HepG2 (cell line): ENCODE measurements around the gene C11orf65. TPM values are rescaled to one million over a fixed set of nuclear protein-coding genes. Genes with fewer than 3 reads are reported as not detected.

Source experiments
- ATAC-seq: fragments of 200-7000 bp; cut with Tn5 transposase; 3 replicates; pipeline ENCODE4 v1.9.1; 2020; ENCODE audit warnings: mild to moderate bottlenecking, moderate library complexity
- BruUV-seq: library from RNA; stranded (reverse); fragments of 400-500 nt; replicated peaks from 2 replicates; lab custom pipeline; 2021; lab: Mats Ljungman, UMichigan
- CTCF ChIA-PET: fragments of 300-600 bp; formaldehyde crosslinking; extraction: SDS; loops from one replicate; lab custom pipeline; 2021; ENCODE audit warnings: low total read pairs, inconsistent platforms, low intra/inter-chr PET ratio; lab: Yijun Ruan, JAX
- POLR2A ChIA-PET: fragments of 350-600 bp; sonication (Branson Sonifier 250); formaldehyde crosslinking; loops from one replicate; lab custom pipeline; 2020; ENCODE audit warnings: antibody characterized with exemption, inconsistent platforms; lab: Yijun Ruan, JAX
- DNase-seq: peaks from one replicate; pipeline ENCODE4 v3.0.0-alpha.2; 2015; ENCODE audit warnings: low spot score
- FAIRE-seq: peaks from 3 replicates; lab custom pipeline; 2011; peaks lifted over from hg19 to GRCh38; lab: Jason Lieb, UNC
- H2AFZ ChIP-seq: one replicate; pipeline ENCODE4 v1.6.1; 2011; ENCODE audit warnings: low read length, inconsistent platforms
- H3K27ac ChIP-seq: fragments of 300-600 bp; 3 replicates; pipeline ENCODE4 v1.8.0; 2011; ENCODE audit warnings: mixed run types, mild to moderate bottlenecking, mixed read lengths, low read length, inconsistent platforms; ENCODE audit not compliant: insufficient read depth; ENCODE audit errors: extremely low read length
- H3K27me3 ChIP-seq, 2 experiments: fragments of 200-600 bp in 1 of 2; 2 replicates in 1 of 2; 3 replicates in 1 of 2; pipeline versions ENCODE4 v1.6.0 to v1.8.0; 2011; ENCODE audit warnings: low read length in 2 of 2, mild to moderate bottlenecking in 2 of 2, moderate library complexity in 2 of 2, inconsistent platforms in 1 of 2; ENCODE audit not compliant: insufficient read depth in 2 of 2, control insufficient read depth in 1 of 2
- H3K36me3 ChIP-seq, 2 experiments: fragments of 200-600 bp in 1 of 2; replicated peaks in 1 of 2; 2 replicates in 1 of 2; 3 replicates in 1 of 2; pipeline versions ENCODE4 v1.5.1 to v1.8.0; 2011; ENCODE audit warnings: low read length in 2 of 2, inconsistent platforms in 1 of 2; ENCODE audit not compliant: insufficient read depth in 2 of 2, control insufficient read depth in 1 of 2
- H3K4me1 ChIP-seq: 2 replicates; pipeline ENCODE4 v1.5.1; 2012; ENCODE audit warnings: low read length, inconsistent platforms; ENCODE audit not compliant: insufficient read depth
- H3K4me2 ChIP-seq: 2 replicates; pipeline ENCODE4 v1.6.0; 2011; ENCODE audit warnings: low read depth, low read length, inconsistent platforms
- H3K4me3 ChIP-seq, 3 experiments: fragments of 200-600 bp in 1 of 3; sonication (generic), shearing (Covaris generic) in 1 of 3; replicated peaks in 1 of 3; 2 replicates each; pipeline ENCODE4 v1.5.1; 2011 to 2016; ENCODE audit warnings: low read length in 3 of 3, inconsistent platforms in 2 of 3, low read depth in 2 of 3, mild to moderate bottlenecking in 2 of 3, control low read depth in 1 of 3, mixed read lengths in 1 of 3; ENCODE audit not compliant: insufficient read depth in 1 of 3
- H3K79me2 ChIP-seq: one replicate; pipeline ENCODE4 v1.6.1; 2011; ENCODE audit warnings: low read length, inconsistent platforms; ENCODE audit not compliant: insufficient read depth
- H3K9ac ChIP-seq: 2 replicates; pipeline ENCODE4 v1.6.0; 2011; ENCODE audit warnings: mild to moderate bottlenecking, low read depth, low read length, inconsistent platforms; ENCODE audit not compliant: insufficient read depth
- H3K9me3 ChIP-seq: 2 replicates; pipeline ENCODE4 v1.5.1; 2012; ENCODE audit warnings: mild to moderate bottlenecking, low read length
- H4K20me1 ChIP-seq: 2 replicates; pipeline ENCODE4 v1.6.0; 2011; ENCODE audit warnings: inconsistent platforms, mild to moderate bottlenecking, low read length, moderate library complexity; ENCODE audit not compliant: insufficient read depth
- CEBPG ChIP-seq: IDR thresholded peaks from 2 replicates; pipeline ENCODE4 v1.6.1; 2016
- CHD4 ChIP-seq: fragments of 200-600 bp; sonication (generic); IDR thresholded peaks from 2 replicates; pipeline ENCODE4 v1.7.0; 2017; ENCODE audit warnings: mild to moderate bottlenecking, low read length, borderline replicate concordance
- RBM39 ChIP-seq: fragments of 200-400 bp; formaldehyde crosslinking; IDR thresholded peaks from one replicate; pipeline ENCODE4 v1.6.1; 2018; ENCODE audit warnings: antibody characterized with exemption, mild to moderate bottlenecking, low read depth, low read length; ENCODE audit not compliant: poor library complexity, severe bottlenecking
- TRIM24 ChIP-seq: sonication (generic); formaldehyde crosslinking; IDR thresholded peaks from 2 replicates; pipeline ENCODE4 v1.8.0; 2022; ENCODE audit warnings: mild to moderate bottlenecking, missing genetic modification reagents
- ZNF224 ChIP-seq: sonication (generic); formaldehyde crosslinking; IDR thresholded peaks from 2 replicates; pipeline ENCODE4 v1.5.0; 2020; ENCODE audit warnings: mild to moderate bottlenecking, missing genetic modification reagents
- ZNF674 ChIP-seq: sonication (generic); formaldehyde crosslinking; IDR thresholded peaks from 2 replicates; pipeline ENCODE4 v1.5.0; 2020; ENCODE audit warnings: low read depth, mild to moderate bottlenecking, missing genetic modification reagents
- ZNF737 ChIP-seq: sonication (generic); formaldehyde crosslinking; IDR thresholded peaks from 2 replicates; pipeline ENCODE4 v1.5.0; 2020; ENCODE audit warnings: missing genetic modification reagents, mild to moderate bottlenecking, borderline replicate concordance
- WGBS: methylation state at CpG from one replicate; pipeline ENCODE4 v1.1.6; 2017; ENCODE audit warnings: low lambda C conversion rate; 5-methylcytosine and 5-hydroxymethylcytosine counted together
- in situ Hi-C: cut with HindIII; loops from 2 replicates; pipeline ENCODE4 v1.10.0; 2017; ENCODE audit warnings: low pct_unique_long_range_greater_than_20kb; ENCODE audit not compliant: extremely low pct_ligation_motif_present
- intact Hi-C: fragments of 100-400 bp; cut with micrococcal nuclease; formaldehyde crosslinking; loops from one replicate; pipeline ENCODE4 v1.10.0; 2022; ENCODE audit not compliant: unreplicated experiment
- polyA plus RNA-seq, 8 experiments: library from polyadenylated mRNA; depleted of rRNA in 3 of 8; stranded (reverse) in 7 of 8; unstranded in 1 of 8; fragments of >200 nt; fragmentation: Illumina TruSeq in 4 of 8; extraction: Trizol in 4 of 8; gene quantifications; 2 replicates each; pipeline versions ENCODE4 v1.2.1 to v1.2.3, GENCODE V29; 2011 to 2016; ENCODE audit warnings: low read depth in 4 of 8, missing spikeins in 1 of 8, mixed read lengths in 1 of 8; ENCODE audit not compliant: insufficient read depth in 1 of 8
- total RNA-seq, 5 experiments: library from RNA; depleted of rRNA; stranded (reverse); fragments of >200 nt; fragmentation: Illumina TruSeq; extraction: Trizol; gene quantifications; 2 replicates each; pipeline ENCODE4 v1.2.3, GENCODE V29; 2016; ENCODE audit warnings: low read depth in 1 of 5
- TF ChIP-seq, protein P1 (sequence below): sonication (generic); formaldehyde crosslinking; IDR thresholded peaks from 2 replicates; pipeline ENCODE4 v1.4.0; 2020; ENCODE audit warnings: mild to moderate bottlenecking, missing genetic modification reagents

The C11orf65 gene
- total and polyA plus RNA-seq, 2 of the 13 experiments (the other 11 are each of a cell fraction or from before 2014, with no cell fraction given): 0.38 to 0.42 TPM

DNA sequence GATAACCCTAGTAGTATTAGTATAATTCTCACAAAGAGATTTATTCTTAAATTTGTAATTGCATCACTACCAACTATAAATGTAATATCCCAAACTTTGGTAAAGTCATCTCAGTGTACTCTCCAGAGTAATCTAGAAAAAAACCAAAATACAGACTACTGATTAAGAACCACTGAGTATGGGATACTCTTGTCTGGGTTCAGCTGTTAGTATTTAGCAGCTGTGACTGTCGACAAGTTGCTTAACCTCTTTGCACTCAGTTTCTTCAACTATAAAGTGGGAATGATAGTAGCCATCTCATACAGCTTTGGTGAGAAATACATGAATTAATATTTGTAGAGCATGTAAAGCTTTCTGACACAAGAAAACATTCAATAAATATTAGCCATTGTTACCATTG lies 35.3 kb downstream of the C11orf65 start:
- ATAC-seq: no peak
- no peak overlapping the region for H3K9ac ChIP-seq
- no TSS peak for BruUV-seq
- no peaks in the 10 kb centered on the region for H3K4me1 ChIP-seq
- no peaks in the 10 kb centered on the region for H3K9me3 ChIP-seq
- CTCF ChIA-PET: no interaction called here
- H3K27me3 ChIP-seq: no peaks in the 10 kb centered on the region
- H4K20me1 ChIP-seq: no peaks in the 10 kb centered on the region
- no peaks in the 10 kb centered on the region for H3K79me2 ChIP-seq
- H3K27ac ChIP-seq: no peak overlapping the region
- intact Hi-C loops: no loop called here
- WGBS: 31% methylated on average over 1 of the region's 1 CpG
- POLR2A ChIA-PET: no interaction called here
- no peak overlapping the region for H3K4me3 ChIP-seq
- no peak for DNase-seq
- in situ Hi-C loops: no loop called here
- no peak for FAIRE-seq
- no peak overlapping the region for H3K4me2 ChIP-seq
- H2AFZ ChIP-seq: no peak overlapping the region
- no peaks in the 10 kb centered on the region for H3K36me3 ChIP-seq
- no peak for TF ChIP-seq RBM39
- no peak for TF ChIP-seq ZNF224 (CRISPR knock-in tag)
- TF ChIP-seq CHD4: no peak
- no peak for TF ChIP-seq ZNF674 (CRISPR knock-in tag)
- TF ChIP-seq ZNF737: no peak
- TF ChIP-seq TRIM24 (CRISPR knock-in tag): no peak
- TF ChIP-seq, protein P1, sequence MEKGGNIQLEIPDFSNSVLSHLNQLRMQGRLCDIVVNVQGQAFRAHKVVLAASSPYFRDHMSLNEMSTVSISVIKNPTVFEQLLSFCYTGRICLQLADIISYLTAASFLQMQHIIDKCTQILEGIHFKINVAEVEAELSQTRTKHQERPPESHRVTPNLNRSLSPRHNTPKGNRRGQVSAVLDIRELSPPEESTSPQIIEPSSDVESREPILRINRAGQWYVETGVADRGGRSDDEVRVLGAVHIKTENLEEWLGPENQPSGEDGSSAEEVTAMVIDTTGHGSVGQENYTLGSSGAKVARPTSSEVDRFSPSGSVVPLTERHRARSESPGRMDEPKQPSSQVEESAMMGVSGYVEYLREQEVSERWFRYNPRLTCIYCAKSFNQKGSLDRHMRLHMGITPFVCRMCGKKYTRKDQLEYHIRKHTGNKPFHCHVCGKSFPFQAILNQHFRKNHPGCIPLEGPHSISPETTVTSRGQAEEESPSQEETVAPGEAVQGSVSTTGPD (CRISPR knock-in tag): no peak

DNA sequence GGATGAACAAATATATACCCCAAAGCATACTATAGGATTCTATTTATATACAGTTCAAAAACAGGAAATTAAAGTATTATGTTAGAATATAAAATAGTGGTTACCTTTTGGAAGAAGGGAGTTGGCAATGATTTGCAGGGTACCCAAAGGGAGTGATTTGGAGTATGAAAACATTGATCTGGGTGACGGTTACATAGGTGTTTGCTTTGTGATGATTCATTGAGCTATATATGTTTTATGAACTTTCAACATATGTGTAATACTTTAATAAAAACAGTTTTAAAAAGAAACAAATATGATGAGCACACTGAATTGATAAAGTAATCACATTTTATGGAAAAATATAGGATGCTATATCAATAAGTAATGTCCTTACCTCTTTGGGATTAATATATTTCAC lies 36.0 kb downstream of the C11orf65 start:
- no peak for ATAC-seq
- FAIRE-seq: no peak
- in situ Hi-C loops: no loop called here
- no peak overlapping the region for H3K4me3 ChIP-seq
- no peak overlapping the region for H3K9ac ChIP-seq
- H4K20me1 ChIP-seq: no peaks in the 10 kb centered on the region
- BruUV-seq: no TSS peak
- no peak overlapping the region for H2AFZ ChIP-seq
- POLR2A ChIA-PET: no interaction called here
- no peak overlapping the region for H3K4me2 ChIP-seq
- no peaks in the 10 kb centered on the region for H3K9me3 ChIP-seq
- no peaks in the 10 kb centered on the region for H3K36me3 ChIP-seq
- intact Hi-C loops: no loop called here
- H3K27me3 ChIP-seq: no peaks in the 10 kb centered on the region
- 26% methylated on average over 1 of the region's 1 CpG for WGBS
- DNase-seq: no peak
- TF ChIP-seq CEBPG (CRISPR knock-in tag): no peak
- H3K4me1 ChIP-seq: no peaks in the 10 kb centered on the region
- CTCF ChIA-PET: no interaction called here
- no peak overlapping the region for H3K27ac ChIP-seq
- no peaks in the 10 kb centered on the region for H3K79me2 ChIP-seq
